Sciatic nerve (tissue), 2 donors: ENCODE measurements around the gene KCNJ4. TPM values are rescaled to one million over a fixed set of nuclear protein-coding genes. Genes with fewer than 3 reads are reported as not detected.
"Not testable (repeated sequence)": the region's sequence is repeated elsewhere in the genome, so short reads cannot be mapped to it uniquely, and the experiment has no call there.

Experiments used
- ATAC-seq: fragments of 200-7000 bp; cut with Tn5 transposase; one replicate; pipeline ENCODE4 v1.9.1; 2020; ENCODE audit warnings: mild to moderate bottlenecking, moderate library complexity
- DNase-seq: peaks from one replicate; pipeline ENCODE4 v3.0.0-alpha.2; 2020; ENCODE audit warnings: low spot score
- intact Hi-C: fragments of 100-400 bp; cut with DNase I; formaldehyde crosslinking; loops from one replicate; pipeline ENCODE4 v1.14.2; 2022
- total RNA-seq: library from RNA; stranded (reverse); fragmentation: NEBNext Ultra II Directional; extraction: Animal tissue kit (Norgen Biotek cat#: 25700); gene quantifications from one replicate; pipeline ENCODE4 v1.2.1, GENCODE V29; 2021
- donor health status: DM: no; HTN: no; CAD: no.
- donor health status: DM: no; HTN: no; CAD: no.

Gene KCNJ4
- total RNA-seq, 1 donor from 2014 or later, result 0.71 TPM

DNA sequence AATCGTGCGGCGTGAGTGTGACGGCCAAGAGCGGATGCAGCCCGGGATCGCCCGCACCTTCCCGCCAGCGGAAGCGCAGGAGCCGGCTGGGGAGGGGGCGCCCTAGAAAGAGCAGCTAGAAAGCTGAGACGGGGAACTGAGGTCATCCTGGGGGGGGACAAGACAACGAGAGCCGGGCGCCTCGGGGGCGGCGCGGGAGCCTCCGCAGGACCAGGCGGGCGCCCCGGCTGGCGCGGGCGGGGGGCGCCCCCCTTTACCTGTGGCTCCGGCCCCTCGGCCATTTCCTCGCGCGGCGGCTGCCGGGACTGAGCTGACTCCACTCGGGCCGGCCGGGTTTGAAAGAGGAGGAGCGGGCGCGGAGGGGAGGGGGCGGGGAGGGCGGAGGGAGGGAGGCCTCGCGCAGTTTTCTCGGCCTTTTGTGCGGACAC lies 56.8 kb downstream of the KCNJ4 start:
- intact Hi-C loops, result not testable (repeated sequence)
- DNase-seq, result peak; percentile 84
- ATAC-seq, result peak; percentile 74

DNA sequence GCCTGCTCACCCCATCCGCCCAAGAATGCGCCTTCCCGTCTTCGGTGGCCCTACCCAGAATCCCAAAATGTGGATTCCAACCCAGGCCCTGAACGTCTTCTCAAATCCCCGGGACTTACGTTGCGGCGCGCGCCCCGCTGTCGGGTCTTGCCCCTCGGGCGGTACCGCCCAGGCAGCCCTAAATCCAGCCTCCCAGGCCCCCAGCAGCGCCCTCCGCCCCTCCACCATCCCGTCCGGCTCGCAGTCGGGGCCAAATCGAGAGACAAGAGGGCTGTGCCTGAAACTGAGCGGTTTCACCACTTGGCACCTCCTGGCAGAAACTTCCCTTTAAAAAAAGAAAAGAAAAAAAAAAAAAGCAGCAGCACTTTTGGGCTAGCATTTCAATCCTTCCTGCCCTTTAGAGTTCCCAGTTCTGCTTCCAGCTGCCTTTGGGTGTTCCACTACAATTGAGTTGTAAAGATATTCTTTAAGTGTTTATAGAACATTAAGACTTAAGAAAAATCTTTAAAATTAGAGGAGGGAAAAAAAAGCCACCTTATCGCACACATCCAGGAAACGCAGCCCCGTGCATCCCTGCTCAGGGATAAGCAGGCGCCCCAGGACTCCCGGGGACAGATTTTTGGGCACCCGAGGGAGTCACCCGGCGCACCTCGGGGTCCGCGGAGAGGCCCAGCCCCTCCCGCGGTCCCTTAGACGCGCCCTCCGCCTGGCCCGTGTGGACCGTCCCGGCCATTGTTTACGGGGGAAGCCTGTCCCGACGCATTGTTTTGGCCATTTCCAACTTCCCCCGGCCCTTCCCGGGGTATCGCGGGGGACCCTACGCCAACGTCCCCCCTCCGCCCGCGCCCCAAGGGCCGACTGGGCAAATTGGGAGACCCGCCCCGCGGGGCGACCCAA lies 57.6 kb downstream of the KCNJ4 start:
- ATAC-seq, result peak; percentile 77
- intact Hi-C loops, result no loop called here
- no peak for DNase-seq

DNA sequence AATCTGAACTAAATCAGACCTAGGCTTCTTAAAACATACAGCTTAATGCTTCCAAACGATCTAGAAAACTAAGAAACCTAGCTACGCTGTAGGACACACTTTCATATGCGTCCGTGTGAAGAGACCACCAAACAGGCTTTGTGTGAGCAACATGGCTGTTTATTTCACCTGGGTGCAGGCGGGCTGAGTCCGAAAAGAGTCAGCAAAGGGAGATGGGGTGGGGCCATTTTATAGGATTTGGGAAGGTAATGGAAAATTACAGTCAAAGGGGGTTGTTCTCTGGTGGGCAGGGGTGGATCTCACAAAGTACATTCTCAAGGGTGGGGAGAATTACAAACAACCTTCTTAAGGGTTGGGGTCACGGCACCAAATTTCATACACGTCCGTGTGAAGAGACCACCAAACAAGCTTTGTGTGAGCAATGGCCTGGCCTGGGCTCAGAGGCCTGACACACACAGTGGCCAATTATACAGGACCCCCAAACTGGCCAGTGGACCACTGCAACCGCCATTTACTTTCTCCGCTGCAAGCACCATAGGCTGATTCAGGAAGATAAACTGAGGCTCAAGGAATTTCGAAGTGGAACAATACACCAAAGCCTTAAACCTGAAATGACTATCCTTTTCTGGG lies 58.4 kb downstream of the KCNJ4 start:
- ATAC-seq, intact Hi-C loops, DNase-seq: not testable (repeated sequence)

DNA sequence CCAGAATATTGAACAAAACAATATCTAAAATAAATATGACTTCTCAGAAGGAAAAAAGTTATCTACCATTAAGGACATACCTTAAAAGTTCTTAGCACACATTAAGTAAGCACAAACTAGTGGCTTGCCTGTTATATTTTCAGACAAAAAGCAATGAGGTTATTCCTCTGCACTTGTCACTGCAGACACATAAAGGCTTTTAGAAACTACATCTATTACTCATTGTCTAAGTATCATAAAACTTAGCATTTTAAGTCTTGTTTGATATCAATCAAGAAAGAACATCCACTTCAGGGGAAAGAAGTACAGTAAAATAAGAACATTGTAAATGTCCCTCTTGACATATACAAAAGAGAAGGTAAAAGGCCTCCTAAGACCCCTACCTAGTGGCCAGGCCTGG lies 59.1 kb downstream of the KCNJ4 start:
- intact Hi-C loops, DNase-seq, ATAC-seq: not testable (repeated sequence)

DNA sequence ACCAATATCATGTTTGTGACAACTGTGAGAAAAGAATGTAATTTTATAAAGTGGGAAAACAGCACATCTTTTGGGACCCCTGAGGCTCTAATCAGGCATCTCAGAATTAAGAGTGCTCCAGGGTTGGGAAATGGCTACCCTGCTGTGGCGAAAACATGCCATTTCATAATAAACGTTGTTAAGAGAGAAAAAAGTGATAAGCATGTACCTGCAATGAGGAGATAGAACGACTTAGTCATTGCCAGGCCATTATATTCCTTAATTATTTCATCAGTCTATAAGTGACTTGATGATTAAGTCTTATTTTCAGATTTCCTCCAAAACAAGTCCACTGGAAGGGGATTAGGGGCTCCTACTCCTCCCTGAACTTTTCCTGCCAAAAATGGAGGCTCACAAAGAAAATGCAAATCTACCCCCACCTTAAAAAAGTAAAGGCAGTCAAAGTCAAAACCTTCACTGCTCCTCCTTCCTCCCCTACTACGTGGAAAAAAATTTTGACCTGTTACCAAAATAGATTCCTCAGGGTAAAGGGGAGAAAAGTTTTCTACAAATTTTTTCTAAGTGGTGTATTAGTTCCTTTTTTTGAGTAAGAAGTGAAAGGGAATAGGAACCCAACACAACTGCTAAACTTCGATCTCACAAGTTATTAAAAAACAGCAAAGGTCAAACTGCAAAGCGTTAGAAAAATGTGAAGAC lies 59.9 kb downstream of the KCNJ4 start:
- DNase-seq, ATAC-seq, intact Hi-C loops: not testable (repeated sequence)

DNA sequence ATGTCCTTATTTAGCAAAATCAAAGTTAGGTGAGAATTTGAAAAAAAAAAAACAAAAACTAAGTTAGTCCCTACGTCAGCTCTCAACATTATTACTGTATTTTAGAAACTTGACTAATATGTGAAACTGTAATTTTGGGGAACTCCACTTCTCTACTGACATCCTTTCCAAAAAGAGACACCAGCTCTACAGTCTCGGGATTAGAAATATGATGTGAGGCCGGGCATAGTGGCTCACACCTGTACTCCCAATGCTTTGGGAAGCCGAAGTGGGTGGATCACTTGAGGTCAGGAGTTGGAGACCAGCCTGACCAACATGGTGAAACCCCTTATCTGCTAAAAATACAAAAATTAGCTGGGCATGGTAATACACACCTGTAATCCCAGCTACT lies 65.6 kb downstream of the KCNJ4 start:
- intact Hi-C loops, DNase-seq: not testable (repeated sequence)
- ATAC-seq, result peak; percentile 26

DNA sequence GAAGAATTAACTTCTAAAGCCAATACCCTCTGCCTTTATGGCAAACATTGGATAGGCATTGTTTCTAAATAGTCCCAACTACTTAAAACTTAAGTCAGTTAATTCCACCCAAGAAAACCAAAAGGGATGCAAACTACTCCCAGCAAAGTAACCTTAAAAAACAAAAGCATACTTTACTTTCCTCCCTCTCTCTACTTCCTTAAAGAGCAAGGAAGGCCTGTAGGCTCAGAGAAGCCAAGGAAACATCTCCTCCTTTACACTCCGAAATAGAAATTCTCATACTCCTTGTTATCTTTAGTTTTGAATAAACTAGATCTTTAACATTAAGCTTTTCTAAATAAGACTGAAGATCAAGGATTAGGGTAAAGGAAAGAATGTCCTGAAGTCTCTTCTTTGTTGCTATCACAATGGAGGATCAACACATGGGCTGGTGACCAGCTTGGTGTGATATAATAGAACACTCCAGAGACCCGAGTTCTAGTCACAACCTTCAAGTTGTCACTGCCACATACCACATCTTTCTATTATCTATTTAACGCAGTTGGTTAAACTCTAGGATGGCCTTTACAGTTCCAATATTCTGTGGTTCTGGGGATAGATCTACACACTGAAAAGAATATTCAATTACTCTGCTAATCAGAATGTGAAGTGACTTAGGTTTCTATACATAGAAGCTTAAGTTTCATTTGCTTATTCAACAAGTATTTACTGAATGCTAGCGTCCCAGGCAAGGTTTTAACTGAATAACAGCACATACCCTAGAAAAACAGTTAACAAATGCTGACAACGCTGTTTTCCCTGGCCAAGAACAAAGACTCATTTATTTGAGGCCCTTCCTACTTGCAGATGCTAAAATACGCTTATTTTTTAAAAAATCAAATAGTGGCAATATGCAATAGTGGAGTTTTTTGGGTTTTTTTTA lies 66.2 kb downstream of the KCNJ4 start:
- intact Hi-C loops, DNase-seq: not testable (repeated sequence)
- ATAC-seq, result peak; percentile 82

DNA sequence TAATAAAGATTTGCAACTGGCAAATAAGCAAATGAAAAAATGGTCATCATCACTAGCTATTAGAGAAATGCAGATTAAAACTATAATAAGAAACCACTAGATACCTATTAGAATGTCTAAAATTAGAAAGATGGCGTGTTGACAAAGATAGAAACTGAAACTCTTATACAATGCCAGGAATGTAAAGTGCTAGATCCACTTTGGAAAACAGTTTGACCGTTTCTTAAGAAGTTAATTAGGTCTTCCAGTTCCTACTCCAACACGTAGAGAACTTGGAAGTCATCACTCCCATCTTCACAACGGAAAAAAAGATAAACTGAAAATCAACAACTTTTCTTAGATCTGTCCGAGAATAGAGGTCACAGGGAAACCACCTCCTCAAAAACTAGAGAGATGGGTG lies 68.1 kb downstream of the KCNJ4 start:
- DNase-seq, ATAC-seq, intact Hi-C loops: not testable (repeated sequence)

DNA sequence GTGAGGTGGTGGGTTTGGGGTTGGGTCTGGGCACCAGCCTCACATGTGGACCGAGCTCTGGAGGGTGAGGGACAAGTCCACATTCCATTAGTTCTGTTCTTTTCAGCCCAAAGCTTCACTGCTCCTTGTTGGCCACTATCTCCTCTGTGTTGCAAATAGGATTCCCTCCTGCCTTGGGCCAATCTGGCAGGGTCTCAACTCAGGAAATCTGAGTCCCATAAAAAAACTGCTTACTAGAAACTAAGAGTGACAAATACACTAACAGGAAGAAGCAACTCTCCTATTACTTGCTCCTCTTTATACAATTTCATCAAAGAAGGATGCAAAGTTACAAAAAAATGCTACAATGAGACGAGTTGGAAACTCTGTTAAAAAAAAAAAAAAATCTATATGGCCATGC lies 71.6 kb downstream of the KCNJ4 start:
- DNase-seq (no peak), ATAC-seq (no peak)
- intact Hi-C loops, result no loop called here

DNA sequence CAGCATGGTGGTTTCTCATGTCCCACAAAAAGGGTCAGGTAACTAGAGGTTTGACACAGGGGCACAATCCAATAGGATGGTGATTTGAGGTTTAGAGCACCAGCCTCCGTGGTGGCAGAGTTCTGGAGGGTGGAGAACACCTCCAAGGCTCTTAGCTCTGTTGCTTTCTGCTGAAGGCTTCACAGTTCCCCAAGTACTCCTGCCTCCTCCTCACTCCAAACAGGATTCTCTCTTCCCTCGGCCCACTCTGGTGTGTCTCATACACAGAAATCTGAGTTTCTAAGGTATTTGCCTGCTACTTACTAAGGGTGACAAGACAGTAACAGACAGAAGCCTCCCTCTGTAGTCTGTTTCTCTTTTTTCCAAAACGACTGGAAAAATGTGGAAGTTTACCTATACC lies 73.6 kb downstream of the KCNJ4 start:
- intact Hi-C loops, DNase-seq, ATAC-seq: not testable (repeated sequence)

Other genes with a start within 250 kb of the KCNJ4 start
- 72.7 TPM for gene TMEM184B, start 182.2 kb downstream of the KCNJ4 start, total RNA-seq
- gene CSNK1E, start 137.8 kb downstream of the KCNJ4 start, total RNA-seq, result 184 TPM
- 15.4 TPM for gene KDELR3, start 12.9 kb upstream of the KCNJ4 start, total RNA-seq
- gene DDX17, start 51.1 kb upstream of the KCNJ4 start, total RNA-seq, result 742 TPM
- 4.7 TPM for gene DMC1, start 115.0 kb upstream of the KCNJ4 start, total RNA-seq
- 2.9 TPM for gene FAM227A, start 201.2 kb upstream of the KCNJ4 start, total RNA-seq
- 31.4 TPM for gene CBY1, start 201.4 kb upstream of the KCNJ4 start, total RNA-seq
- gene TOMM22, start 226.8 kb upstream of the KCNJ4 start, total RNA-seq, result 35.3 TPM
- 54.6 TPM for gene JOSD1, start 245.7 kb upstream of the KCNJ4 start, total RNA-seq